Glutamatergic neuron (in vitro differentiated cells): ENCODE results near the gene BTBD3. TPM values are rescaled to one million over a fixed set of nuclear protein-coding genes. Genes with fewer than 3 reads are reported as not detected.

ENCODE experiments used
- DNase-seq: peaks from one replicate; pipeline ENCODE4 v3.0.0; 2022
- H3K27ac Mint-ChIP-seq: one replicate; pipeline ENCODE4 v1.8.0; 2020; ENCODE audit warnings: mild to moderate bottlenecking, mixed read lengths, inconsistent platforms; ENCODE audit not compliant: unreplicated experiment
- H3K27me3 Mint-ChIP-seq: one replicate; pipeline ENCODE4 v1.8.0; 2020; ENCODE audit warnings: mild to moderate bottlenecking, moderate library complexity, mixed read lengths, inconsistent platforms; ENCODE audit not compliant: unreplicated experiment
- H3K36me3 Mint-ChIP-seq: one replicate; pipeline ENCODE4 v1.8.0; 2020; ENCODE audit warnings: mild to moderate bottlenecking, mixed read lengths, inconsistent platforms; ENCODE audit not compliant: unreplicated experiment
- H3K4me1 Mint-ChIP-seq: one replicate; pipeline ENCODE4 v1.8.0; 2020; ENCODE audit warnings: mild to moderate bottlenecking, low read depth, mixed read lengths, inconsistent platforms; ENCODE audit not compliant: unreplicated experiment
- H3K4me3 Mint-ChIP-seq: one replicate; pipeline ENCODE4 v1.8.0; 2020; ENCODE audit warnings: mild to moderate bottlenecking, mixed read lengths, inconsistent platforms; ENCODE audit not compliant: unreplicated experiment
- H3K9me3 Mint-ChIP-seq: one replicate; pipeline ENCODE4 v1.8.0; 2020; ENCODE audit warnings: mild to moderate bottlenecking, moderate library complexity, mixed read lengths, inconsistent platforms; ENCODE audit not compliant: unreplicated experiment
- CTCF ChIP-seq: fragments of 200-600 bp; sonication (generic); IDR thresholded peaks from one replicate; pipeline ENCODE4 v1.5.0; 2021; ENCODE audit not compliant: partially characterized antibody, unreplicated experiment
- total RNA-seq: library from RNA; stranded (reverse); fragmentation: NEBNext Ultra II Directional; extraction: Animal tissue kit (Norgen Biotek cat#: 25700); gene quantifications from one replicate; pipeline ENCODE4 v1.2.1, GENCODE V29; 2021; ENCODE audit not compliant: unreplicated experiment

The BTBD3 gene
- total RNA-seq, 1 donor from 2014 or later, result 24.3 TPM

- H3K27me3 Mint-ChIP-seq, result no peaks in the 10 kb centered on the region
- H3K36me3 Mint-ChIP-seq, result no peaks in the 10 kb centered on the region
- H3K27ac Mint-ChIP-seq, result no peak overlapping the region
- no peak overlapping the region for H3K4me3 Mint-ChIP-seq
- H3K4me1 Mint-ChIP-seq, result no peaks in the 10 kb centered on the region
- TF ChIP-seq CTCF, result no peak
- DNase-seq, result no peak
- H3K9me3 Mint-ChIP-seq, result no peaks in the 10 kb centered on the region
Observed at GRCh38 chr20:11902285-11902697, 15.4 kb upstream of the BTBD3 start.

DNA sequence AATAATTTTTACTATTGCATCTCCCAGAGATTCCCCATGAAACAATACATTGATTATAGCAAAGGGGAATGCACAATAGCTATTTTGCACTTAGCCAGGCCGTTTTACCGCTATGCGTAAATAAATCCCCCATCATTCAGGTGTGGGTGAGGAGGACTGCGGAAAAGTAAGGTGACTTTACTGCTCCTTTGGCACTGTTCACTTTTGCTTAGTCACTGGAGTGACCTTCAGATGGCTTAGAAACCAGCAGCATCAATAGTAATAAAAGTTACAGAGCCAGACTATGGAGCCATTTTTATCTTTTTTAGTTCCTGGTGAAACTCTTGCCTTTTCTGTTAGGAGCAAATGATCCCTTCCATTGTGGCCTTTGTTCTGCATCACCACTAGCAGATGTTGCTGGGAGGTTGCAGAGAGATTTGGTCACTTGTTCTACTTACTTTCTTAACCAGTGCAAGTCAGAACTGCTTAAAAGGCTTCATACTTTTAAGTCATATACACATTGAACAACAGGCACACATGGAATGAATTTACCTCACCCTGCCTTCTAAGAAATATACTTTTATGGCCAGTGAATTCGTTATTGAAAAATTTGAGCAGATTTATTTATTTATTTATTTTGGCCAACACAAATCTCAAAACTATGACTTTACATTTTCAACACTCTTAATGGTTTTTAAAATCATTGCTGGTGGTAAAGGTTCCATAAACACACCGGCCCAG, 12.1 kb upstream of the BTBD3 start:
- TF ChIP-seq CTCF, result no peak
- no peaks in the 10 kb centered on the region for H3K4me1 Mint-ChIP-seq
- H3K27ac Mint-ChIP-seq, result no peak overlapping the region
- DNase-seq, result no peak
- H3K27me3 Mint-ChIP-seq, result no peaks in the 10 kb centered on the region
- no peak overlapping the region for H3K4me3 Mint-ChIP-seq
- H3K9me3 Mint-ChIP-seq, result no peaks in the 10 kb centered on the region
- H3K36me3 Mint-ChIP-seq, result no peaks in the 10 kb centered on the region

DNA sequence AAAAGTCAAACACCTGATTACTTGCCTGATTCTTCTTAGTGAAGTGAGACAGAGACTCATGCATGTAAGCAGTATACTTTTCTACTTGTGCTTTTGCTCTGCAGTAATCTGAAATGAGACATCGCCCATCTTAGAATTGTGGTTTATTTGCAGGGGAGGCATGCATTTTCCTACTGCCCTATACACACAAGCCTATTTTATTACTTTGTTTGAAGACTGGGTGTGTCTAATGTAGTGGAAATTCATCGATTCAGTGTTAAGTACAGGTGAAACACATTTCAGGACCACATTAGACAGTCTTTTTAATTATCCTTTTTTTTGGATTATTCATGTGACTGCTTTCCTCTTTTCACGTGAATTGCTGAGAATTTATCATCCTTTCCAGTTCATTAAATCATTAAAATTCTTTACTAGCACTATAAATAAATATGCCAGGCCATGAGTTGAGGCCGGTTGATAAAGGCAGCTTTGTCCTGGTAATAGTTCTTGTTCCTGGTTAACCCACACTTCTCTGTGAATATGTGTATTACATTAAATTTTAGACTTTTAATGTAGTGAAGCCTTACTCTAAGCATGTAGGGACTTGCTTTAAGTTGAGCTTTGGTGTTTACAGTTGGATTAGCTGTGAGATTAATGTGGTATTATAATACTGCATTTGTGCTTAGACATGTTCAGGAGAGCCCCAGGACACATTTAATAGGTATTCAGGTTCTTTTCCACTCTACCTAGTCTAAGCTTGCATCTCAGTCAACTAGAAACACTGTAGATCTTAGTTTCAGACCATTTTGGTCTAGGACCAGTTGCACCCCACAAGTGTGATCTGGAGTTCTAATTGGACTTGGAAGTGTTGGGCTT, 10.8 kb upstream of the BTBD3 start:
- no peak for TF ChIP-seq CTCF
- H3K36me3 Mint-ChIP-seq, result no peaks in the 10 kb centered on the region
- no peaks in the 10 kb centered on the region for H3K4me1 Mint-ChIP-seq
- no peak for DNase-seq
- no peaks in the 10 kb centered on the region for H3K27me3 Mint-ChIP-seq
- H3K4me3 Mint-ChIP-seq, result no peak overlapping the region
- H3K9me3 Mint-ChIP-seq, result no peaks in the 10 kb centered on the region
- no peak overlapping the region for H3K27ac Mint-ChIP-seq

DNA sequence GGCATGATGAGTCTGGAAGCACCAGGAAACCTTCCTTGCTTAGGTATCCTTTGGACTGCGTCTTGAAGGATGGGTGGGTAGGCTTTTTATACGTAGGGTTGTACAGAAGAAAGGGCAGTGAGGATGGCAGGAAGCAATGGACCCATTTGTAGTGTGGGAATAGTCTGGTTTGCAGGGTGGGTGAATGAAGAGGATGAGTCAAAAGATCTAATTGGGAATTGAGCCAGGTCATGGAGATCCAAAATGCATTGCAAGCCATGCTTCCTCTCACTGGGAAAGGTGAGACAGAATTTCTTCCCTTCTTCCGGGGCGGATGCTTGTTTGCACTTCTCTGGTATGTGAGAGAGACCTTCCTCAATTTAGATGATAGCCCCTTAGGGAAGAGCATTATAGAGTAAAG, 10.1 kb upstream of the BTBD3 start:
- Mint-ChIP-seq H3K4me1 (no peaks in the 10 kb centered on the region), H3K27me3 (no peaks in the 10 kb centered on the region)
- no peak for TF ChIP-seq CTCF

GRCh38 chr20:11912013-11912658, 5.6 kb upstream of the BTBD3 start:
- Mint-ChIP-seq H3K4me1 (peaks cover 2% of the 10 kb centered on the region), H3K4me3 (no peak overlapping the region), H3K9me3 (no peaks in the 10 kb centered on the region), H3K36me3 (no peaks in the 10 kb centered on the region), H3K27ac (no peak overlapping the region), H3K27me3 (no peaks in the 10 kb centered on the region)
- DNase-seq, result peak; percentile 31
- TF ChIP-seq CTCF, result peak; percentile 43

More for the DNA sequence above, 10.1 kb upstream of the BTBD3 start:
- H3K9me3 Mint-ChIP-seq, result no peaks in the 10 kb centered on the region
- no peak for DNase-seq
- no peaks in the 10 kb centered on the region for H3K36me3 Mint-ChIP-seq
- H3K27ac Mint-ChIP-seq, result no peak overlapping the region
- no peak overlapping the region for H3K4me3 Mint-ChIP-seq
